Measurements from ENCODE around the gene CYLD.

The CYLD gene

DNA sequence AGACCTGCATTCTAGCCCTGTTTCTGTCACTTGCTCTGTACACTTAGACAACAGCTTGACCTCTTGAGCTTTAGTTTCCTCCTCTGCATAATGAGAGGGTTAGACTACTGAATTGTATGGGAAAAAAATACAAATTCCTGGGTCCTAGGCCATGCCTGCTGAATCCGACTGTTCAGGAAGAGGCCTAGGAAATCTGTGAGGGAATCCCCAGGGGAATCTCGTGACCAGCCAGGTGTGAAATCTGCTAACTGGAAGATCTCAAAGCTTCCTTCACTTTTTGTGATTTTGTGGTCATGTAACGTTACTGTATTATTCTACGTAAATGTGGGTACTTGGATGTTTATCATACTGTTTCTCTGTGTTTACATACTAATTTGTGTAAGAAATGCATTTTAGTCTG, 58.2 kb downstream of the CYLD start:
- Histone ChIP-seq H2AFZ (ENCODE audit: low read depth, low read length) (no peak overlapping the region), H3K36me3 (ENCODE audit: insufficient read depth, low read length) (peaks cover 18% of the 10 kb centered on the region), H3K27me3 (ENCODE audit: insufficient read depth, low read length, poor library complexity) (no peaks in the 10 kb centered on the region), H3K9me3 (ENCODE audit: insufficient read depth, low read length, severe bottlenecking) (no peaks in the 10 kb centered on the region), H3K9ac (ENCODE audit: low read depth, low read length) (no peak overlapping the region), H4K20me1 (ENCODE audit: insufficient read depth, low read length) (no peaks in the 10 kb centered on the region), H3K4me3 (ENCODE audit: low read depth in 1 of 2, low read length in 2 of 2) (no peak overlapping the region), H3K4me2 (ENCODE audit: insufficient read depth, low read length) (no peak overlapping the region), H3K27ac (ENCODE audit: low read length) (no peak overlapping the region), H3K4me1 (ENCODE audit: insufficient read depth, low read length) (no peaks in the 10 kb centered on the region), H3K79me2 (ENCODE audit: insufficient read depth, low read length) (no peaks in the 10 kb centered on the region)
- no peak for ATAC-seq (ENCODE audit: insufficient read depth, low read depth)
- TF ChIP-seq, protein P1, sequence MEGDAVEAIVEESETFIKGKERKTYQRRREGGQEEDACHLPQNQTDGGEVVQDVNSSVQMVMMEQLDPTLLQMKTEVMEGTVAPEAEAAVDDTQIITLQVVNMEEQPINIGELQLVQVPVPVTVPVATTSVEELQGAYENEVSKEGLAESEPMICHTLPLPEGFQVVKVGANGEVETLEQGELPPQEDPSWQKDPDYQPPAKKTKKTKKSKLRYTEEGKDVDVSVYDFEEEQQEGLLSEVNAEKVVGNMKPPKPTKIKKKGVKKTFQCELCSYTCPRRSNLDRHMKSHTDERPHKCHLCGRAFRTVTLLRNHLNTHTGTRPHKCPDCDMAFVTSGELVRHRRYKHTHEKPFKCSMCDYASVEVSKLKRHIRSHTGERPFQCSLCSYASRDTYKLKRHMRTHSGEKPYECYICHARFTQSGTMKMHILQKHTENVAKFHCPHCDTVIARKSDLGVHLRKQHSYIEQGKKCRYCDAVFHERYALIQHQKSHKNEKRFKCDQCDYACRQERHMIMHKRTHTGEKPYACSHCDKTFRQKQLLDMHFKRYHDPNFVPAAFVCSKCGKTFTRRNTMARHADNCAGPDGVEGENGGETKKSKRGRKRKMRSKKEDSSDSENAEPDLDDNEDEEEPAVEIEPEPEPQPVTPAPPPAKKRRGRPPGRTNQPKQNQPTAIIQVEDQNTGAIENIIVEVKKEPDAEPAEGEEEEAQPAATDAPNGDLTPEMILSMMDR (IDR thresholded peaks at IDR 0.05; ENCODE audit: borderline replicate concordance, extremely low read depth, low read length, poor library complexity, severe bottlenecking), result no peak
- no peak for TF ChIP-seq EZH2 (IDR thresholded peaks at IDR 0.05; ENCODE audit: borderline replicate concordance, low read depth, low read length, severe bottlenecking)
- no peak for DNase-seq

- H3K4me2 ChIP-seq (ENCODE audit: insufficient read depth, low read length), result no peak overlapping the region
- no peak overlapping the region for H3K4me3 ChIP-seq (ENCODE audit: low read depth in 1 of 2, low read length in 2 of 2)
- TF ChIP-seq, protein P1 (IDR thresholded peaks at IDR 0.05; ENCODE audit: borderline replicate concordance, extremely low read depth, low read length, poor library complexity, severe bottlenecking), result no peak
- TF ChIP-seq EZH2 (IDR thresholded peaks at IDR 0.05; ENCODE audit: borderline replicate concordance, low read depth, low read length, severe bottlenecking), result no peak
- no peaks in the 10 kb centered on the region for H4K20me1 ChIP-seq (ENCODE audit: insufficient read depth, low read length)
- H3K9ac ChIP-seq (ENCODE audit: low read depth, low read length), result no peak overlapping the region
- no peaks in the 10 kb centered on the region for H3K79me2 ChIP-seq (ENCODE audit: insufficient read depth, low read length)
- DNase-seq (no peak), ATAC-seq (ENCODE audit: insufficient read depth, low read depth) (no peak)
- peaks cover 10% of the 10 kb centered on the region; the same call in 1 of the 2 replicates for H3K36me3 ChIP-seq (ENCODE audit: insufficient read depth, low read length)
- peaks cover 6% of the 10 kb centered on the region for H3K4me1 ChIP-seq (ENCODE audit: insufficient read depth, low read length)
- H2AFZ ChIP-seq (ENCODE audit: low read depth, low read length), result no peak overlapping the region
- no peaks in the 10 kb centered on the region for H3K9me3 ChIP-seq (ENCODE audit: insufficient read depth, low read length, severe bottlenecking)
- no peak overlapping the region for H3K27ac ChIP-seq (ENCODE audit: low read length)
- no peaks in the 10 kb centered on the region for H3K27me3 ChIP-seq (ENCODE audit: insufficient read depth, low read length, poor library complexity)
Observed at GRCh38 chr16:50801036-50801435, 59.1 kb downstream of the CYLD start.

- Histone ChIP-seq H3K27ac (ENCODE audit: low read length) (no peak overlapping the region), H2AFZ (ENCODE audit: low read depth, low read length) (no peak overlapping the region), H3K4me3 (ENCODE audit: low read depth in 1 of 2, low read length in 2 of 2) (no peak overlapping the region), H4K20me1 (ENCODE audit: insufficient read depth, low read length) (no peaks in the 10 kb centered on the region), H3K9ac (ENCODE audit: low read depth, low read length) (no peak overlapping the region), H3K4me2 (ENCODE audit: insufficient read depth, low read length) (no peak overlapping the region), H3K9me3 (ENCODE audit: insufficient read depth, low read length, severe bottlenecking) (no peaks in the 10 kb centered on the region), H3K36me3 (ENCODE audit: insufficient read depth, low read length) (0 out of 2 replicates have a peak, but pooled peaks cover 4% of the 10 kb centered on the region), H3K4me1 (ENCODE audit: insufficient read depth, low read length) (peaks cover 14% of the 10 kb centered on the region), H3K79me2 (ENCODE audit: insufficient read depth, low read length) (no peaks in the 10 kb centered on the region), H3K27me3 (ENCODE audit: insufficient read depth, low read length, poor library complexity) (no peaks in the 10 kb centered on the region)
- TF ChIP-seq EZH2 (IDR thresholded peaks at IDR 0.05; ENCODE audit: borderline replicate concordance, low read depth, low read length, severe bottlenecking), result no peak
- TF ChIP-seq, protein P1 (IDR thresholded peaks at IDR 0.05; ENCODE audit: borderline replicate concordance, extremely low read depth, low read length, poor library complexity, severe bottlenecking), result no peak
- ATAC-seq (ENCODE audit: insufficient read depth, low read depth) (no peak), DNase-seq (no peak)
Observed at GRCh38 chr16:50802000-50802399, 60.1 kb downstream of the CYLD start.

- Histone ChIP-seq H3K79me2 (ENCODE audit: insufficient read depth, low read length) (no peaks in the 10 kb centered on the region), H3K27ac (ENCODE audit: low read length) (no peak overlapping the region), H3K9me3 (ENCODE audit: insufficient read depth, low read length, severe bottlenecking) (no peaks in the 10 kb centered on the region), H3K36me3 (ENCODE audit: insufficient read depth, low read length) (0 out of 2 replicates have a peak, but pooled peaks cover 4% of the 10 kb centered on the region), H2AFZ (ENCODE audit: low read depth, low read length) (no peak overlapping the region), H3K4me2 (ENCODE audit: insufficient read depth, low read length) (no peak overlapping the region), H4K20me1 (ENCODE audit: insufficient read depth, low read length) (no peaks in the 10 kb centered on the region), H3K27me3 (ENCODE audit: insufficient read depth, low read length, poor library complexity) (no peaks in the 10 kb centered on the region), H3K9ac (ENCODE audit: low read depth, low read length) (no peak overlapping the region), H3K4me1 (ENCODE audit: insufficient read depth, low read length) (peaks cover 14% of the 10 kb centered on the region), H3K4me3 (ENCODE audit: low read depth in 1 of 2, low read length in 2 of 2) (no peak overlapping the region)
- DNase-seq (no peak), ATAC-seq (ENCODE audit: insufficient read depth, low read depth) (no peak)
- no peak for TF ChIP-seq EZH2 (IDR thresholded peaks at IDR 0.05; ENCODE audit: borderline replicate concordance, low read depth, low read length, severe bottlenecking)
- TF ChIP-seq, protein P1 (IDR thresholded peaks at IDR 0.05; ENCODE audit: borderline replicate concordance, extremely low read depth, low read length, poor library complexity, severe bottlenecking), result no peak
Observed at GRCh38 chr16:50802961-50803360, 61.1 kb downstream of the CYLD start.
